Measurements from ENCODE around the gene WWOX.

DNA sequence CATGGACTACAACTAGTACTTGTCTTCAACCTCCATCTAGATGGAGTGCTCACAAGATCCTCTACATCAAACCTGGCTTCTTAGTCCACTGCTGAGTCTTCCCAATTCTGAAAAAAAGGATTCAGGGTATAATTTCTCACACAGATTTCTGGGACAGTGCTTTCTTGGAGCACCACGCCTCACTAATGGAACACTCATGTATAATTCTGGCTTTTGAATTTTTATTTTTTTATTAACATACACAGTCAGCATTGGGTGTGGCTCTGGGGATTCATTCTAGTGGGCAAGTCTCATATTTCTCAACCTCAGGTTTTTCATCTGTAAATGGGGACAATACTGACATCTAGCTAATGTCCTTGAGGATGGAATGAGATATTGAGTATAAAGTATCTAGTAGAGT lies 696.0 kb downstream of the WWOX start:
- TF ChIP-seq POLR2A (IDR thresholded peaks at IDR 0.05), result no peak
- TF ChIP-seq POLR2AphosphoS5 (IDR thresholded peaks at IDR 0.05), result no peak
- TF ChIP-seq, protein P1, sequence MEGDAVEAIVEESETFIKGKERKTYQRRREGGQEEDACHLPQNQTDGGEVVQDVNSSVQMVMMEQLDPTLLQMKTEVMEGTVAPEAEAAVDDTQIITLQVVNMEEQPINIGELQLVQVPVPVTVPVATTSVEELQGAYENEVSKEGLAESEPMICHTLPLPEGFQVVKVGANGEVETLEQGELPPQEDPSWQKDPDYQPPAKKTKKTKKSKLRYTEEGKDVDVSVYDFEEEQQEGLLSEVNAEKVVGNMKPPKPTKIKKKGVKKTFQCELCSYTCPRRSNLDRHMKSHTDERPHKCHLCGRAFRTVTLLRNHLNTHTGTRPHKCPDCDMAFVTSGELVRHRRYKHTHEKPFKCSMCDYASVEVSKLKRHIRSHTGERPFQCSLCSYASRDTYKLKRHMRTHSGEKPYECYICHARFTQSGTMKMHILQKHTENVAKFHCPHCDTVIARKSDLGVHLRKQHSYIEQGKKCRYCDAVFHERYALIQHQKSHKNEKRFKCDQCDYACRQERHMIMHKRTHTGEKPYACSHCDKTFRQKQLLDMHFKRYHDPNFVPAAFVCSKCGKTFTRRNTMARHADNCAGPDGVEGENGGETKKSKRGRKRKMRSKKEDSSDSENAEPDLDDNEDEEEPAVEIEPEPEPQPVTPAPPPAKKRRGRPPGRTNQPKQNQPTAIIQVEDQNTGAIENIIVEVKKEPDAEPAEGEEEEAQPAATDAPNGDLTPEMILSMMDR (IDR thresholded peaks at IDR 0.05 in 8 of 11, conservative IDR thresholded peaks at IDR 0.05 in 3 of 11), result no peak
